ENCODE data around the gene CLIP3. TPM values are rescaled to one million over a fixed set of nuclear protein-coding genes. Genes with fewer than 3 reads are reported as not detected.
"Not testable (repeated sequence)": the region's sequence is repeated elsewhere in the genome, so short reads cannot be mapped to it uniquely, and the experiment has no call there.

Gene CLIP3
- total RNA-seq, 1 donor = 13.4 TPM

DNA sequence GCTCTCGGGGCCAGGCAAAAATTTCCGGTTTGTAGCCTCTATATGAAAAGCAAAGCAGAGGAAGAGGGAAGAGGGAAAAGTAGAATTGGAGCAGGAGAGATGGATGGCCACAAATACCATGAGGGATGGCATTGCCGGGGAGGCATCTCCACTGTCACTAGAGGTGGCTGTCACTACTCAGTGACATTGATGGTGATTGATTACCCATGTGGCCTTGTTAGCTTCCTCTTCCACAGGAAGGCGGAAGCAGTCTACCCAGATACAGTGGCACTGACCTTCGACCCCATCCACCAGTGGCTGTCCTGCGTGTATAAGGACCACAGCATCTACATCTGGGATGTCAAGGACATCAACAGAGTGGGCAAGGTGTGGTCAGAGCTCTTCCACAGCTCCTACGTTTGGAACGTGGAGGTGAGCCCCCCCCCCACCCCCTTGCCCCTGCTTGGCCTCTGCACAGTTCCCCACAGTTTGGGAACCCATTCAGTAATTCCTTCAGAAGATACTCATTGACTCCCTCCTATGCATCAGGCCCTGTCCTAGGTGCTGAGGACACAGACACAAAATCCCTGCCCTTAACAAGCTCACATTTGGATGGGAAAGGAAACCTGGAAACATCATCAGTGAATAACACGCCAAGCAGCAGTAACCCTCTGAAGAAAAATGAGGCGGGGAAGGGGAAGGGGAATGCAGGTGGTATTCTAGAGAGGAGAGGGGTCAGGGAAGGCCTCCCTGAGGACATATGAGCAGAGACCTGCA, 40.6 kb upstream of the CLIP3 start:
- no peak overlapping the region for H3K27ac ChIP-seq (ENCODE audit: low read depth, low read length)
- H3K4me3 ChIP-seq (ENCODE audit: insufficient read depth, low read length) = no peak overlapping the region

DNA sequence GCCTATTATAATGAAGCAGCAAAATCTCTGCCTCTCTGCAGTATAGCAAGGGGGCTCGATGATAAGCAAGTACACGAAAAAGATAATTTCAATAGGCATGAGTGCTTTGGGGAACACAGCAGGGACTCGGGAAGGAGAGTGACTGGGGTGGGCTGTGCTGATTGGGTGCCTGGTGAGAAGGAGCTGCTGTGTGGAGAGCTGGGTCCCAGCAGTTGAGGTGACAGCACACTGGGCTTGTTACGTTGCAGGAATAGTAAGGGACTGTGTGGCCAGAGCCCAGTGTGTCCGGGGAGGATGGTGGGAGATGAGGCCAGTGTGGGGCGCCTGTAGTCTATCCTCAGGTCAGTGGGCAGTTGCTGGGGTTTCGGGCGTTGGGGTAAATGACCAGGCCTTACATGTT, 39.4 kb upstream of the CLIP3 start:
- TF ChIP-seq, protein P1, sequence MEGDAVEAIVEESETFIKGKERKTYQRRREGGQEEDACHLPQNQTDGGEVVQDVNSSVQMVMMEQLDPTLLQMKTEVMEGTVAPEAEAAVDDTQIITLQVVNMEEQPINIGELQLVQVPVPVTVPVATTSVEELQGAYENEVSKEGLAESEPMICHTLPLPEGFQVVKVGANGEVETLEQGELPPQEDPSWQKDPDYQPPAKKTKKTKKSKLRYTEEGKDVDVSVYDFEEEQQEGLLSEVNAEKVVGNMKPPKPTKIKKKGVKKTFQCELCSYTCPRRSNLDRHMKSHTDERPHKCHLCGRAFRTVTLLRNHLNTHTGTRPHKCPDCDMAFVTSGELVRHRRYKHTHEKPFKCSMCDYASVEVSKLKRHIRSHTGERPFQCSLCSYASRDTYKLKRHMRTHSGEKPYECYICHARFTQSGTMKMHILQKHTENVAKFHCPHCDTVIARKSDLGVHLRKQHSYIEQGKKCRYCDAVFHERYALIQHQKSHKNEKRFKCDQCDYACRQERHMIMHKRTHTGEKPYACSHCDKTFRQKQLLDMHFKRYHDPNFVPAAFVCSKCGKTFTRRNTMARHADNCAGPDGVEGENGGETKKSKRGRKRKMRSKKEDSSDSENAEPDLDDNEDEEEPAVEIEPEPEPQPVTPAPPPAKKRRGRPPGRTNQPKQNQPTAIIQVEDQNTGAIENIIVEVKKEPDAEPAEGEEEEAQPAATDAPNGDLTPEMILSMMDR (IDR thresholded peaks at IDR 0.05; ENCODE audit: extremely low read depth, low read depth, low read length) = no peak
- no peaks in the 10 kb centered on the region for H3K27me3 ChIP-seq (ENCODE audit: insufficient read depth, low read length)
- DNase-seq (ENCODE audit: insufficient read length, low spot score, missing footprints) = no peak
- peaks cover 20% of the 10 kb centered on the region for H3K36me3 ChIP-seq (ENCODE audit: insufficient read depth, low read length)
- no peaks in the 10 kb centered on the region for H3K79me2 ChIP-seq (ENCODE audit: insufficient read depth, low read length)
- H2AFZ ChIP-seq (ENCODE audit: low read length) = no peak overlapping the region
- H3K4me3 ChIP-seq (ENCODE audit: insufficient read depth, low read length) = no peak overlapping the region
- H3K9me3 ChIP-seq (ENCODE audit: low read depth, low read length) = no peaks in the 10 kb centered on the region
- H4K20me1 ChIP-seq (ENCODE audit: insufficient read depth, low read length) = peaks cover 6% of the 10 kb centered on the region
- H3K4me2 ChIP-seq (ENCODE audit: insufficient read depth, low read length) = no peak overlapping the region
- H3K4me1 ChIP-seq (ENCODE audit: insufficient read depth, low read length) = peaks cover 4% of the 10 kb centered on the region
- no peak overlapping the region for H3K27ac ChIP-seq (ENCODE audit: low read depth, low read length)

More for the DNA sequence above, 40.6 kb upstream of the CLIP3 start:
- Histone ChIP-seq H3K36me3 (ENCODE audit: insufficient read depth, low read length) (peaks cover 20% of the 10 kb centered on the region), H3K27me3 (ENCODE audit: insufficient read depth, low read length) (no peaks in the 10 kb centered on the region), H3K79me2 (ENCODE audit: insufficient read depth, low read length) (no peaks in the 10 kb centered on the region), H3K4me2 (ENCODE audit: insufficient read depth, low read length) (no peak overlapping the region), H2AFZ (ENCODE audit: low read length) (no peak overlapping the region), H4K20me1 (ENCODE audit: insufficient read depth, low read length) (peaks cover 6% of the 10 kb centered on the region), H3K9me3 (ENCODE audit: low read depth, low read length) (no peaks in the 10 kb centered on the region), H3K4me1 (ENCODE audit: insufficient read depth, low read length) (peaks cover 4% of the 10 kb centered on the region)
- TF ChIP-seq, protein P1 (IDR thresholded peaks at IDR 0.05; ENCODE audit: extremely low read depth, low read depth, low read length) = no peak
- no peak for DNase-seq (ENCODE audit: insufficient read length, low spot score, missing footprints)

DNA sequence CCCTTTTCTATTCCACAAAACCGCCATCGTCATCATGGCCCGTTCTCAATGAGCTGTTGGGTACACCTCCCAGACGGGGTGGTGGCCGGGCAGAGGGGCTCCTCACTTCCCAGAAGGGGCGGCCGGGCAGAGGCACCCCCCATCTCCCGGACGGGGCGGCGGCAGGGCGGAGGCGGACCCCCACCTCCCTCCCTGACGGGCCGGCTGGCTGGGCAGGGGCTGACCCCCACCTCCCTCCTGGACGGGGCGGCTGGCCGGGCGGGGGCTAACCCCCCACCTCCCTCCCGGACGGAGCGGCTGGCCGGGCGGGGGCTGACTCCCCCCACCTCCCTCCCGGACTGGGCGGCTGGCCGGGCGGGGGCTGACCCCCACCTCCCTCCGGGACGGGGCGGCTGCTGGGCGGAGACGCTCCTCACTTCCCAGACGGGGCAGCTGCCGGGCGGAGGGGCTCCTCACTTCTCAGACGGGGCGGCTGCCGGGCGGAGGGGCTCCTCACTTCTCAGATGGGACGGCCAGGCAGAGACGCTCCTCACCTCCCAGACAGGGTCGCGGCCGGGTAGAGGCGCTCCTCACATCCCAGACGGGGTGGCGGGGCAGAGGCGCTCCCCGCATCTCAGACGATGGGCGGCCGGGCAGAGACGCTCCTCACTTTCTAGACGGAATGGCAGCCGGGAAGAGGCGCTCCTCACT, 36.3 kb upstream of the CLIP3 start:
- H2AFZ ChIP-seq (ENCODE audit: low read length); H3K79me2 ChIP-seq (ENCODE audit: insufficient read depth, low read length); H3K4me3 ChIP-seq (ENCODE audit: insufficient read depth, low read length); H3K27me3 ChIP-seq (ENCODE audit: insufficient read depth, low read length); H3K4me1 ChIP-seq (ENCODE audit: insufficient read depth, low read length); DNase-seq (ENCODE audit: insufficient read length, low spot score, missing footprints); H3K9me3 ChIP-seq (ENCODE audit: low read depth, low read length); H4K20me1 ChIP-seq (ENCODE audit: insufficient read depth, low read length); H3K27ac ChIP-seq (ENCODE audit: low read depth, low read length); H3K4me2 ChIP-seq (ENCODE audit: insufficient read depth, low read length): not testable (repeated sequence)
- H3K36me3 ChIP-seq (ENCODE audit: insufficient read depth, low read length) = peaks cover 28% of the 10 kb centered on the region

DNA sequence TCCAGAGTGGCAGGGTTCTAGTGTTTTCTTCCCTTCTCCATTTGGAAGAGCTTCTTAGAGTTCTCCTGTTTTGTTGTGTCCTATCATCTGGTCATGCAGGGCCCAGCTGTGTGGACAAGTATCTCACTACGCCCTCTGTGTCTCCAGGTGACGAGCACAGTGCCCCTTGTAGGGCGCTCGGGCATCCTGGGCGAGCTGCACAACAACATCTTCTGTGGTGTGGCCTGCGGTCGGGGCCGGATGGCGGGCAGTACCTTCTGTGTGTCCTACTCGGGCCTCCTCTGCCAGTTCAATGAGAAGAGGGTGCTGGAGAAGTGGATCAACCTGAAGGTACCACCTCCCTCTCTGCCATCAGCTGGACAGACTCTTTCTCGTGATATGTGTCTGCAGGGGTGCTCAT, 35.0 kb upstream of the CLIP3 start:
- H3K4me3 ChIP-seq (ENCODE audit: insufficient read depth, low read length) = no peak overlapping the region
- H3K4me1 ChIP-seq (ENCODE audit: insufficient read depth, low read length) = peaks cover 4% of the 10 kb centered on the region
- TF ChIP-seq, protein P1 (IDR thresholded peaks at IDR 0.05; ENCODE audit: extremely low read depth, low read depth, low read length) = no peak
- H3K79me2 ChIP-seq (ENCODE audit: insufficient read depth, low read length) = no peaks in the 10 kb centered on the region
- H3K27ac ChIP-seq (ENCODE audit: low read depth, low read length) = no peak overlapping the region
- H3K9me3 ChIP-seq (ENCODE audit: low read depth, low read length) = no peaks in the 10 kb centered on the region
- no peaks in the 10 kb centered on the region for H3K27me3 ChIP-seq (ENCODE audit: insufficient read depth, low read length)
- H3K4me2 ChIP-seq (ENCODE audit: insufficient read depth, low read length) = no peak overlapping the region
- H4K20me1 ChIP-seq (ENCODE audit: insufficient read depth, low read length) = peaks cover 6% of the 10 kb centered on the region
- H3K36me3 ChIP-seq (ENCODE audit: insufficient read depth, low read length) = peaks cover 24% of the 10 kb centered on the region
- no peak overlapping the region for H2AFZ ChIP-seq (ENCODE audit: low read length)
- no peak for DNase-seq (ENCODE audit: insufficient read length, low spot score, missing footprints)

Data from osteoblast (primary cell).